Measurements from ENCODE around the gene COPZ1.

Gene COPZ1

DNA sequence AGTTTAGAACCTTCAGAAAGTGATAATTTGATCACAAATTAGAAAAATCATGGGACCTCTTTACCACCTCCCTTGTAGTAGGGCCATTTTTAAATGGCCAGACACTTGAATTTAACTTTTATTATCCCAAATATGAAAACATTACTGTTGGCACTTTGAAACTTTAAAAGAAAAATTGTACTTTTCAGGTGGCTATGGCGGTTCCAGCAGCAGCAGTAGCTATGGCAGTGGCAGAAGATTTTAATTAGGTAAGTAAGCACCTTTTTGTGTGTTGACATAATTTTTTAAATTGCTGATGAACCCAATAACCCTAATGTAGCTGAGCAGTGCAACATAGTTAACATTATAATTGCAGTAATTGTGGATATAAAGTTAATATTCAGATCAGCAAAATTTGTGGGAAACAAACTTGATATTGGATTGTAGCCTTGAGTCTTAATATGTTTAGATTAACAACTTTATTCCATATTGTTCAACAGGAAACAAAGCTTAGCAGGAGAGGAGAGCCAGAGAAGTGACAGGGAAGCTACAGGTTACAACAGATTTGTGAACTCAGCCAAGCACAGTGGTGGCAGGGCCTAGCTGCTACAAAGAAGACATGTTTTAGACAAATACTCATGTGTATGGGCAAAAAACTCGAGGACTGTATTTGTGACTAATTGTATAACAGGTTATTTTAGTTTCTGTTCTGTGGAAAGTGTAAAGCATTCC is 40.7 kb upstream of the COPZ1 start:
- TF ChIP-seq POLR2AphosphoS5 (IDR thresholded peaks at IDR 0.05; ENCODE audit: low read depth, low read length), result 0 out of 2 replicates have a peak, but pooled peaks have one; percentile 2

DNA sequence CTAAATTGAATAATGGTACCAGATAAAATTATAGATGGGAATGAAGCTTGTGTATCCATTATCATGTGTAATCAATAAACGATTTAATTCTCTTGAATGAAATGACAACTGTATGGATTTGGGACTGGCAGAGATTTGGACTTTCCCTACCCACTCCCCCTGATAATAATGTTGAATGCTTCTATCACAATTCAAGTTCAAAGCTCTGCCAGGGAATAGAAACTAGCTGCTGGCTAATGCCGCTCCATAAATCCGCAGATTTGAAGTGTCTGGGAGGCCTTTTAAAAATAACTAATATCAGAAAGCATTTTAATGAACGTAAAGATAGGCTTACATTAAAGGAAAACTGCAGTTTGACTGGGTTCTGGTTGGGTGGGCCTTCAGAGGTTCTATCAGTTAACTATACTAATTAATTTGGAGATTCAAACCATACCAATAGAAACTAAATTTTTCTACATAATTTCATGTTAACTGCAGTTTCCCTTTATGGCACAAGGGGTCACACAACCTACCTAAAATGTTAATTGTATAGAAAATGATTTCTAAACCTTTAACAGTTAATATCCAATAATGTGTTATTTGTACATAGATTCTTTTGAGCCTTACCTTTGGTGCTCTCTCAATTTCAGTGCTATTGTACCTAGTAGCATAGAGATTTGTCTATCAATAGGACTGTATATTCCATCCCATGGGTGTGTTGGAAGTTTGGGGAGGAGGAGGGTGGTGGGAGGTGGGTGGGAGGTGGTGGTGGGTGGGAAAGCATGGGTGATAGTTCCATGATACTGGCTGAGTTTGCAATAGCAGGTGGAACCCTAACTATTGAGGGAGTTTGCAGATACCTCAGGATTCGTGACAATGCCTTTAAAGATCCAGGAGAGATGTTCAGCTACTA is 39.5 kb upstream of the COPZ1 start:
- TF ChIP-seq, protein P1, sequence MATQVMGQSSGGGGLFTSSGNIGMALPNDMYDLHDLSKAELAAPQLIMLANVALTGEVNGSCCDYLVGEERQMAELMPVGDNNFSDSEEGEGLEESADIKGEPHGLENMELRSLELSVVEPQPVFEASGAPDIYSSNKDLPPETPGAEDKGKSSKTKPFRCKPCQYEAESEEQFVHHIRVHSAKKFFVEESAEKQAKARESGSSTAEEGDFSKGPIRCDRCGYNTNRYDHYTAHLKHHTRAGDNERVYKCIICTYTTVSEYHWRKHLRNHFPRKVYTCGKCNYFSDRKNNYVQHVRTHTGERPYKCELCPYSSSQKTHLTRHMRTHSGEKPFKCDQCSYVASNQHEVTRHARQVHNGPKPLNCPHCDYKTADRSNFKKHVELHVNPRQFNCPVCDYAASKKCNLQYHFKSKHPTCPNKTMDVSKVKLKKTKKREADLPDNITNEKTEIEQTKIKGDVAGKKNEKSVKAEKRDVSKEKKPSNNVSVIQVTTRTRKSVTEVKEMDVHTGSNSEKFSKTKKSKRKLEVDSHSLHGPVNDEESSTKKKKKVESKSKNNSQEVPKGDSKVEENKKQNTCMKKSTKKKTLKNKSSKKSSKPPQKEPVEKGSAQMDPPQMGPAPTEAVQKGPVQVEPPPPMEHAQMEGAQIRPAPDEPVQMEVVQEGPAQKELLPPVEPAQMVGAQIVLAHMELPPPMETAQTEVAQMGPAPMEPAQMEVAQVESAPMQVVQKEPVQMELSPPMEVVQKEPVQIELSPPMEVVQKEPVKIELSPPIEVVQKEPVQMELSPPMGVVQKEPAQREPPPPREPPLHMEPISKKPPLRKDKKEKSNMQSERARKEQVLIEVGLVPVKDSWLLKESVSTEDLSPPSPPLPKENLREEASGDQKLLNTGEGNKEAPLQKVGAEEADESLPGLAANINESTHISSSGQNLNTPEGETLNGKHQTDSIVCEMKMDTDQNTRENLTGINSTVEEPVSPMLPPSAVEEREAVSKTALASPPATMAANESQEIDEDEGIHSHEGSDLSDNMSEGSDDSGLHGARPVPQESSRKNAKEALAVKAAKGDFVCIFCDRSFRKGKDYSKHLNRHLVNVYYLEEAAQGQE (IDR thresholded peaks at IDR 0.05; ENCODE audit: insufficient read depth in 1 of 2, low read depth in 2 of 2, low read length in 2 of 2), result no peak
- TF ChIP-seq FOXP2 (optimal IDR thresholded peaks at IDR 0.05; ENCODE audit: borderline replicate concordance, extremely low read depth, extremely low read length, insufficient read depth) (no peak), TAF1 (IDR thresholded peaks at IDR 0.05; ENCODE audit: borderline replicate concordance, insufficient read depth, low read length) (no peak), POLR2AphosphoS5 (IDR thresholded peaks at IDR 0.05; ENCODE audit: low read depth, low read length) (no peak), SIN3A (IDR thresholded peaks at IDR 0.05; ENCODE audit: borderline replicate concordance, insufficient read depth, low read length) (no peak)

DNA sequence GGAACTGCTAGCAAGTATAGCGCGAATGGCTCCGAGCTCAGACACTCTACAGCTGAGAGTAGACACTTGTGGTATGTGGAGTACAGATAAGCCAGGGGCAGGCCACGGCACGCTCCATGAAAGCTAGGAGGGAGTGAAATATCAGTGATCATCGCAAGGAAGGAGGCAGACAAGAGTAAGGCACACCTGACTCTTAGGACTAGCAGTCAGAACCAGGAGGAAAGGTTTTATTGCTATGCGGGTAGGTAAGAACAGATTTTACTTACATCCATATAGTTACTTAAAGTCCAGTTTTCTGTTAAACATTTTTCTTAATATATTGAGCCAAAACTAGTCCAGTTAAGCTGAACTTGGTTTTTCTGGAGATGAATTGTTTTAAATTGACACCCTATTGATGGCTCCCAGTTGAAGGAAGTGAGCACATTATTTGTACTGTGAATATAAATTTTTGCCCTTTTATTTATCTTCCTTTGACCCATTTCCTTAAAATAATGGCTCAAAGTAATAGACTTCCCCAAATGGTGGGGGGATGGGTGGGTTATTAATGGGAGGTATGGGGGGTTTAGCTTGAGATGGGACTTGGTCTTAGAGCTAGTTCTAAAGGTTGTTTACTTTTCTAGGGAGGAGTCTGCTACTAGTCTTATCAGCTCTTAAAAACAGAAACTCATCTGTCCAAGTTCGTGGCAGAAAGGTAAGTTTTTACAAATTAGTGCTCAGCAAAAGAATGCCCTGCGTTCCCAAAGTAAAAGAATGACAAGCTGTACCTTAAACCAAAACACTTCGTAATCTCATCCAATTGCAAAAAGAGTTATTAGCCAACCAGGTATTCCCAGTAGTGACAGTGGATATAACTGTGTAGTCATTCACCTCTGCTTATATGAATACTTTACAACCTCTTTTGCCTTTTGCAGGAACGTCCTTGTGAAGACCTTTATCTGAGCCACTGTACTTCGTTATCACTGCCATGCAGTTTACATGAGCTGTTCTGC is 38.6 kb upstream of the COPZ1 start:
- TF ChIP-seq, protein P1 (IDR thresholded peaks at IDR 0.05; ENCODE audit: insufficient read depth in 1 of 2, low read depth in 2 of 2, low read length in 2 of 2), result no peak
- TF ChIP-seq POLR2AphosphoS5 (IDR thresholded peaks at IDR 0.05; ENCODE audit: low read depth, low read length) (peak; percentile 69), SIN3A (IDR thresholded peaks at IDR 0.05; ENCODE audit: borderline replicate concordance, insufficient read depth, low read length) (no peak), FOXP2 (optimal IDR thresholded peaks at IDR 0.05; ENCODE audit: borderline replicate concordance, extremely low read depth, extremely low read length, insufficient read depth) (no peak)

DNA sequence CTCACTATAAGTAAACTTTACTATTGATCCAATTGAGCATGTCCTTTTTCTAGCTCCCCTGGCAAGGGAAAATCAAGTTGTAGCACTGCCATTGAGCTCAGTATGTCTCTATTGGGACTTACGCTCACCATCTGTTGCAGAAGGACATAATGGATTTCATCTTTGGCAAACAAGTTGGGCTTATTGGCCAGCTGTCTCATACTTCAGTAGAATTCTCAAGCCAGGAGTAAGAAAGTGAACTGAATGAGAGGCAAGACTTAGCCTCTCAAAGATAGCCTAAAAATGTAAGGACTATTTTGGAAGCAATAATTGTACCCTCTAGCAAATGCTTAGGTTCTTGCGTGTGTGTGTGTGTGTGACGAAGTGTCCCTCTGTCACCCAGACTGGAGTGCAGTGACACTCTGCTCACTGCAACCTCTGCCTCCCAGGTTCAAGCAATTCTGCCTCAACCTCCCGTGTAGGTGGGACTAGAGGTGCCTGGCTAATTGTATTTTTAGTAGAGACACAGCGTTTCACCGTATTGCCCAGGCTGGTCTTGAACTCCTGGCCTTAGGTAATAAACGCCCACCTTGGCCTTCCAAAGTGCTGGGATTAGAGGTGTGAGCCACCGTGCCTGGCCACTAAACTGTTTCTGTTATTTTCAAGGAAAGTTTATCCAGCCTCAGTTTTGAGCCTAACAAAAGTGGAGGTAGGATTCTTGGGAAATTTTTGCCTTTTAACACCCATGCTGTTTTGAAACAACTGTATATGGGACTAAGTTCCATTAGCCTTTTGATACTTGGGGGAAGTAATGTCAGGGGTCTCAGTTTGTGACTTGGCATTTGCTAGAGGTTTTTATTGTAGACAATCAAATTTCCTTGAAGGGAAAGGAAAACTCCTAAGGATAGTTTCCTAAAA is 37.4 kb upstream of the COPZ1 start:
- TF ChIP-seq POLR2AphosphoS5 (IDR thresholded peaks at IDR 0.05; ENCODE audit: low read depth, low read length), result peak; percentile 76
- TF ChIP-seq, protein P1 (IDR thresholded peaks at IDR 0.05; ENCODE audit: insufficient read depth in 1 of 2, low read depth in 2 of 2, low read length in 2 of 2), result no peak
- TF ChIP-seq FOXP2 (optimal IDR thresholded peaks at IDR 0.05; ENCODE audit: borderline replicate concordance, extremely low read depth, extremely low read length, insufficient read depth), result no peak
- TF ChIP-seq TAF1 (IDR thresholded peaks at IDR 0.05; ENCODE audit: borderline replicate concordance, insufficient read depth, low read length), result no peak
- 0 out of 2 replicates have a peak, but pooled peaks have one; percentile 23 for TF ChIP-seq SIN3A (IDR thresholded peaks at IDR 0.05; ENCODE audit: borderline replicate concordance, insufficient read depth, low read length)

All from PFSK-1 (cell line).